MM.1S (cell line): ENCODE results near the gene CCDC190.

Experiments used
- CTCF ChIP-seq: fragments of 300-600 bp; sonication (generic); IDR thresholded peaks from 2 replicates; pipeline ENCODE4 v1.5.1; 2016; ENCODE audit warnings: antibody characterized with exemption, low read length, mixed read lengths
- EZH2 ChIP-seq: fragments of 300-600 bp; sonication (generic); optimal IDR thresholded peaks from 2 replicates; pipeline ENCODE3; 2017; ENCODE audit warnings: low read depth, mild to moderate bottlenecking, antibody characterized with exemption, low read length, mixed read lengths
- EZH2phosphoT487 ChIP-seq: fragments of 300-600 bp; sonication (generic); IDR thresholded peaks from 2 replicates; pipeline ENCODE4 v1.6.1; 2018; ENCODE audit warnings: antibody characterized with exemption, low read length

GRCh38 chr1:162854245-162854882 lies 6.6 kb downstream of the CCDC190 start:
- TF ChIP-seq CTCF (peak; percentile 93), EZH2 (no peak), EZH2phosphoT487 (no peak)
